Mesodermal cell (in vitro differentiated cells): ENCODE measurements around the gene PDE4B.
"Not testable (repeated sequence)": the region's sequence is repeated elsewhere in the genome, so short reads cannot be mapped to it uniquely, and the experiment has no call there.

Source experiments
- H3K27ac ChIP-seq: 2 replicates; pipeline ENCODE4 v1.7.0; 2013; ENCODE audit warnings: mild to moderate bottlenecking, low read depth, low read length, moderate library complexity; ENCODE audit not compliant: severe bottlenecking
- H3K36me3 ChIP-seq: 2 replicates; pipeline ENCODE4 v1.7.1; 2013; ENCODE audit warnings: mild to moderate bottlenecking, low read length, moderate library complexity; ENCODE audit not compliant: control insufficient read depth, insufficient read depth
- H3K4me1 ChIP-seq: one replicate; pipeline ENCODE4 v1.7.1; 2013; ENCODE audit warnings: mild to moderate bottlenecking, low read length; ENCODE audit not compliant: insufficient read depth, control insufficient read depth, poor library complexity, severe bottlenecking
- H3K4me3 ChIP-seq: 2 replicates; pipeline ENCODE4 v1.7.0; 2013; ENCODE audit warnings: low read length, control low read depth, mild to moderate bottlenecking; ENCODE audit not compliant: insufficient read depth, poor library complexity, severe bottlenecking; ENCODE audit errors: extremely low read depth
- H3K9me3 ChIP-seq: 2 replicates; pipeline ENCODE4 v1.7.1; 2013; ENCODE audit warnings: mild to moderate bottlenecking, low read length, moderate library complexity; ENCODE audit not compliant: control insufficient read depth
- WGBS, 2 experiments: methylation state at CpG; one replicate each; pipeline ENCODE4 v1.1.5; 2013; ENCODE audit warnings: missing lambda C conversion rate in 2 of 2; ENCODE audit not compliant: insufficient coverage in 2 of 2; 5-methylcytosine and 5-hydroxymethylcytosine counted together

The PDE4B gene

GRCh38 chr1:66401244-66401643 is 608.5 kb downstream of the PDE4B start:
- no peaks in the 10 kb centered on the region for H3K36me3 ChIP-seq
- H3K4me1 ChIP-seq, result peaks cover 8% of the 10 kb centered on the region
- H3K9me3 ChIP-seq, result no peaks in the 10 kb centered on the region
- no CpG with 5 or more reads among the region's 2 CpGs for WGBS, 2 experiments
- H3K27ac ChIP-seq, result no peak overlapping the region
- no peak overlapping the region for H3K4me3 ChIP-seq

GRCh38 chr1:66402194-66402593 is 609.5 kb downstream of the PDE4B start:
- Histone ChIP-seq H3K9me3 (no peaks in the 10 kb centered on the region), H3K4me1 (peaks cover 8% of the 10 kb centered on the region), H3K27ac (no peak overlapping the region), H3K36me3 (no peaks in the 10 kb centered on the region), H3K4me3 (no peak overlapping the region)
- 89 to 100% methylated on average over 1 of the region's 1 CpG for WGBS, 2 experiments

DNA sequence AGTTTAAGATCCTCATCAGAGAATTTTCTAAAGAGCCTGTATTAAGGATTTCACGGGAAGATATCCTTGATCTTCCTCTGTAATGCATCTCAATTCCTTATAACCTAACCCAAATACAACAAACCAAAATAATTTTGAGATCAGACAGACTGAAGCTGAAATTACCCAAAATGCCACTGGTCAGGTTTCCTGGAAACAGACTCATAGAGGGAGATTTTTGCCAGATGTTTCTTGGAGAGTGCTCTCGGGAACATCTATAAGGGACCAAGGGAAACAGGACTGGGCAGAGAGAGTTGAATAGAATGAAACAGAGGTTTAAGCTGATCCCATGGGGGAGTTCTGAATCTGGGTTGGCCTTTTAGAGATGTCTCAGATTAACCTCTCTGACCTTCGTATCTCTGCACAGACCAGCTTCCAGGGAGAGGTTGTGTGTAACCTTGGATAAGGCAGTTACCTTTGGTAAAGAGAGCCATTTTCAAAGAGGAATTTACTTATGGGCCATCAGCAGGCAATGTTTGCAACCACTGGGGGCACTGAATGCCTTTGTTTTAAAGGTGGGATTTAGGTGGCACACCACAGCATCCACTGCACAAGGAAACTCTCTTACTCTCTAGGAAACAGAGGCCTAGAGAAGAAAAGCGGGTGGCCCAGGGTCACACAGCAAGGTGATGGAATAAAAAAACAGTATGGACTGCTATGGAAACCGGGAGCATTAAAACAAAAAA is 610.5 kb downstream of the PDE4B start:
- Histone ChIP-seq H3K9me3 (no peaks in the 10 kb centered on the region), H3K4me3 (no peak overlapping the region), H3K36me3 (no peaks in the 10 kb centered on the region), H3K27ac (no peak overlapping the region), H3K4me1 (peaks cover 8% of the 10 kb centered on the region)
- WGBS, 2 experiments, result 86 to 100% methylated on average over 1 to 3 of the region's 5 CpGs

DNA sequence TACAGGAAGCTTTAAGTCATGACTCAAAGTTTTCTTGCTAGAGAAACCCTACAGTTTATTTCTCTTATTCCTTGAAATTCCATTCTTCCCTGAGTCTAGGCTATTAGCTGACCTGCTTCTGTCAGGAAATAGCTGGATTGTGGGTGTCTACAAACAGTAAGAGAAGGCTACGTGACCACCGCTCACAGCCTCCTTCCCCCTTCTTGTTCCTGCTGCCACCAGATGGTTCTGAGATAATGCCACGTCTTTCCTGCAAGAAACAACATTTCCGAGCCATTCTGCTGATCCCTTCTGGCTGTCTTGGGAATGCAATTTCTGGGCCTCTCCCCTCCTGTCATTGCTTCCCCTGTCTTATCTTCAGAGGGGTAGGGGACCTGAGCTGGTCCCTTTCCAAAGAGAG is 612.4 kb downstream of the PDE4B start:
- 85 to 89% methylated on average over 3 to 4 of the region's 4 CpGs for WGBS, 2 experiments
- no peak overlapping the region for H3K27ac ChIP-seq
- no peak overlapping the region for H3K4me3 ChIP-seq
- H3K9me3 ChIP-seq, result no peaks in the 10 kb centered on the region
- H3K4me1 ChIP-seq, result peaks cover 8% of the 10 kb centered on the region
- H3K36me3 ChIP-seq, result no peaks in the 10 kb centered on the region

GRCh38 chr1:66411449-66411848 is 618.8 kb downstream of the PDE4B start:
- not testable (repeated sequence) for H3K9me3 ChIP-seq, H3K27ac ChIP-seq, H3K36me3 ChIP-seq, H3K4me3 ChIP-seq
- no CpG with 5 or more reads among the region's 1 CpG for WGBS, 2 experiments
- H3K4me1 ChIP-seq, result peaks cover 12% of the 10 kb centered on the region

DNA sequence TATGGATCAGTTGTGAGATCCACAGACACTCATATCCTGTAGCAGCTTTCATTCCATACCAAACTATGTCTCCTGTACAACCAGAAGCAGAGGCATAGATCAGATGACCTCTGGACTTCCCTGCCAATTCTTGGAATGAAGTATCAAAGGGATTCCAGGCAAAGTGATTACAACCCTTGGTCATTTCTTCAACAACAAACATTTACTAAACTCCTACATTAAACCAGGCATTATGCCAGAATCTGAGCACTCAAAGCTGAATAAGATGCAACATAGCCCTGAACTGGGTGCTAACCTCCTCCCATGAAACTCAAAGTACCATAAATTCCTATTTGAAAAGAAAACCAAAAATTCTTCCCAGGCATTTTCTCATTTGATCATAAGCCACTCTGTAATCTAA is 620.0 kb downstream of the PDE4B start:
- Histone ChIP-seq H3K9me3 (peaks cover 15% of the 10 kb centered on the region), H3K36me3 (no peaks in the 10 kb centered on the region), H3K4me3 (no peak overlapping the region), H3K27ac (no peak overlapping the region), H3K4me1 (peaks cover 12% of the 10 kb centered on the region)

- Histone ChIP-seq H3K4me3 (no peak overlapping the region), H3K36me3 (no peaks in the 10 kb centered on the region), H3K9me3 (peaks cover 21% of the 10 kb centered on the region), H3K4me1 (peaks cover 12% of the 10 kb centered on the region), H3K27ac (no peak overlapping the region)
- no CpG with 5 or more reads among the region's 2 CpGs for WGBS, 2 experiments
Measured at GRCh38 chr1:66413136-66413837, 620.6 kb downstream of the PDE4B start.

DNA sequence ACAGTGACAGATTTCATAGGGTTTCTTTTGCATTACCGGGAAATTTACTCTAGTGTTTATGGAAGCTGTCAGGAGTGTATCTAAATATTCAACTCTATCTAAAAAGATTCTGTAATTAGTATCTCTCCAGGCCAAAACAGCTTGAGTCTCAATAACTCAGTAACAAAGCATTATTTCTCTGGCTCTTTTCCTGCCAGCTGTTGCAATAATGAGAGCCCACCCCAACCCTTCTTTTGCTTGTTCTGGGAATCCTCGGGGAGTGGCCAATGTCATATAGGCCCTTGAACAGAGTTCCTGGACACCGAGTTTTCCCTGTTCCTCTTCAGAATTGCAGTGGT is 621.1 kb downstream of the PDE4B start:
- H3K9me3 ChIP-seq, result peaks cover 24% of the 10 kb centered on the region
- H3K4me3 ChIP-seq, result no peak overlapping the region
- WGBS, 2 experiments, result 93% methylated on average over 2 of the region's 3 CpGs
- H3K36me3 ChIP-seq, result no peaks in the 10 kb centered on the region
- no peak overlapping the region for H3K27ac ChIP-seq
- peaks cover 12% of the 10 kb centered on the region for H3K4me1 ChIP-seq

DNA sequence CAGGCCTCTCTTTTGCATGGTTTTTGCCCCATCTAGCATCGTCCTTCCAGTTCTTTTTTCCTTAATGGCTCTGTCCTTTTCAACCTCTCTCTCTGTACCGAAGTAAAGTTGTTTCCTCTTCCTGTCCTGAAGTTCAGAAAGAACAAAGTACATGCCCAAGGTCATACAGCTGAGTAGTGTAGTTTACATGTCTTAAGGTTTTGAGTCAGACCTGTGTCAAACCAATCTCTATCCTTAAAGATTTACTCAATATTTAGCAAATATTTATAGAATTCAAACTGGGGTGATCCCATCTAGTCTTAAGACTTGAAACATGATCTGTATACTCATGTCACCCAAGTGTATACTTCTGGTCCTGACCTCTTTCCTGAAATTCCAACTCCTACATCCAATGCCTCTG is 622.6 kb downstream of the PDE4B start:
- Histone ChIP-seq H3K4me3 (no peak overlapping the region), H3K36me3 (no peaks in the 10 kb centered on the region), H3K27ac (no peak overlapping the region), H3K9me3 (peaks cover 24% of the 10 kb centered on the region), H3K4me1 (peaks cover 12% of the 10 kb centered on the region)
- 100% methylated on average over 1 of the region's 2 CpGs; no CpG with 5 or more reads in 1 of the 2 experiments for WGBS, 2 experiments

DNA sequence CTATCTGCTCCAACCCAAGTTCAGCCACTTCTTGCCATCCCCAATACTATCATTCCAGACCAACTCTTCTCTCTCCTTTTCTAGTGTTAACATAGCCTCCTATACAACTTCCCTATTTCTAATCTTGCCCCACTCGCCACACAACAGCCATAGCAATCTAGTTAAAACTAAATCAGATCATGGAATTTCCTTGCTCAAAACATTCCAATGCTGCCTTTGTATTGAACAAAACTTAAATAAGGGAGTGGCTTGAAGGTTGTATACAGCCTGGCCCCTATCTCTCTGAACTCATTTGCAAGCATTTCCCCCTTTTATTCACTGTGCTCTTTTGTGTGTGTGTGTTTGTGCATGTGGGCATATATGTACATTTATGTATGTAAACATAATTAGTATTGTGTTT is 623.2 kb downstream of the PDE4B start:
- no peaks in the 10 kb centered on the region for H3K36me3 ChIP-seq
- no peak overlapping the region for H3K4me3 ChIP-seq
- 78% methylated on average over 1 of the region's 1 CpG; no CpG with 5 or more reads in 1 of the 2 experiments for WGBS, 2 experiments
- peaks cover 24% of the 10 kb centered on the region for H3K9me3 ChIP-seq
- H3K4me1 ChIP-seq, result peaks cover 12% of the 10 kb centered on the region
- no peak overlapping the region for H3K27ac ChIP-seq

- no peak overlapping the region for H3K4me3 ChIP-seq
- H3K36me3 ChIP-seq, result no peaks in the 10 kb centered on the region
- peaks cover 24% of the 10 kb centered on the region for H3K9me3 ChIP-seq
- H3K27ac ChIP-seq, result no peak overlapping the region
- 68 to 97% methylated on average over 3 of the region's 3 CpGs for WGBS, 2 experiments
- H3K4me1 ChIP-seq, result peaks cover 12% of the 10 kb centered on the region
Measured at GRCh38 chr1:66416295-66416694, 623.6 kb downstream of the PDE4B start.
